ENCODE measurements around the gene ASTL. TPM values are rescaled to one million over a fixed set of nuclear protein-coding genes. Genes with fewer than 3 reads are reported as not detected.

ASTL gene
- polyA plus RNA-seq, 1 experiment, result not detected

- no peak for TF ChIP-seq CTCF (IDR thresholded peaks at IDR 0.05; ENCODE audit: insufficient read depth, low read depth, low read length)
- POLR2A ChIA-PET, result no interaction called here
- no peak overlapping the region for H3K4me3 ChIP-seq (ENCODE audit: low read depth, low read length)
- DNase-seq (ENCODE audit: low read depth), result no peak
- no peaks in the 10 kb centered on the region for H3K36me3 ChIP-seq (ENCODE audit: control insufficient read depth, insufficient read depth, low read length)
- CTCF ChIA-PET, result interaction anchor here (0.8 to 1.8 kb wide), 5 partner anchors 17 to 434 kb away, joined by 3 to 7 read pairs (median 3); no protein-coding TSS in a partner anchor
- peaks cover 11% of the 10 kb centered on the region for H3K27me3 ChIP-seq (ENCODE audit: control insufficient read depth, insufficient read depth, low read length)
Observed at GRCh38 chr2:96075199-96075771, 63.0 kb downstream of the ASTL start.

GRCh38 chr2:96074156-96074555, 64.1 kb downstream of the ASTL start:
- TF ChIP-seq CTCF (IDR thresholded peaks at IDR 0.05; ENCODE audit: insufficient read depth, low read depth, low read length), result no peak
- ChIA-PET CTCF (interaction anchor here (1.3 kb wide), 1 partner anchor 43 kb away, joined by 3 read pairs; no protein-coding TSS in a partner anchor), POLR2A (no interaction called here)
- H3K36me3 ChIP-seq (ENCODE audit: control insufficient read depth, insufficient read depth, low read length), result no peaks in the 10 kb centered on the region
- peaks cover 11% of the 10 kb centered on the region for H3K27me3 ChIP-seq (ENCODE audit: control insufficient read depth, insufficient read depth, low read length)
- no peak overlapping the region for H3K4me3 ChIP-seq (ENCODE audit: low read depth, low read length)
- no peak for DNase-seq (ENCODE audit: low read depth)

GRCh38 chr2:96073170-96073775, 65.0 kb downstream of the ASTL start:
- H3K27me3 ChIP-seq (ENCODE audit: control insufficient read depth, insufficient read depth, low read length), result peaks cover 11% of the 10 kb centered on the region
- H3K4me3 ChIP-seq (ENCODE audit: low read depth, low read length), result no peak overlapping the region
- TF ChIP-seq CTCF (IDR thresholded peaks at IDR 0.05; ENCODE audit: insufficient read depth, low read depth, low read length), result no peak
- H3K36me3 ChIP-seq (ENCODE audit: control insufficient read depth, insufficient read depth, low read length), result no peaks in the 10 kb centered on the region
- DNase-seq (ENCODE audit: low read depth), result no peak
- ChIA-PET CTCF (interaction anchor here (1.3 kb wide), 1 partner anchor 44 kb away, joined by 3 read pairs; no protein-coding TSS in a partner anchor), POLR2A (no interaction called here)

Other genes with a start within 250 kb of the ASTL start
- 2.5 and 4.5 TPM in 2 replicates for gene ANKRD36C, start 146.7 kb downstream of the ASTL start, polyA plus RNA-seq (2011; rRNA removed)
- gene GPAT2, start 103.6 kb downstream of the ASTL start, polyA plus RNA-seq (2011; rRNA removed), result 4.9 and 9.5 TPM in 2 replicates
- gene ADRA2B, start 21.9 kb downstream of the ASTL start, polyA plus RNA-seq (2011; rRNA removed), result not detected in 2 replicates
- gene DUSP2, start 6.9 kb upstream of the ASTL start, polyA plus RNA-seq (2011; rRNA removed), result 0.82 and 2.2 TPM in 2 replicates
- 56.1 and 101 TPM in 2 replicates for gene STARD7, start 70.3 kb upstream of the ASTL start, polyA plus RNA-seq (2011; rRNA removed)
- 56.2 and 115 TPM in 2 replicates for gene TMEM127, start 127.5 kb upstream of the ASTL start, polyA plus RNA-seq (2011; rRNA removed)
- 76.5 and 90.0 TPM in 2 replicates for gene CIAO1, start 127.7 kb upstream of the ASTL start, polyA plus RNA-seq (2011; rRNA removed)
- gene SNRNP200, start 167.0 kb upstream of the ASTL start, polyA plus RNA-seq (2011; rRNA removed), result 83.2 and 111 TPM in 2 replicates
- 0.52 and 0.59 TPM in 2 replicates for gene ITPRIPL1, start 186.8 kb upstream of the ASTL start, polyA plus RNA-seq (2011; rRNA removed)
- gene NCAPH, start 197.3 kb upstream of the ASTL start, polyA plus RNA-seq (2011; rRNA removed), result 13.7 and 16.9 TPM in 2 replicates